GM18951 (cell line): ENCODE measurements around the gene CARHSP1.
A peak's percentile ranks its signal among the peaks of the same experiment; 100 is the strongest.

ENCODE experiments used
- POLR2A ChIP-seq: IDR thresholded peaks from 4 replicates; pipeline ENCODE4 v1.6.1; 2011; ENCODE audit warnings: mild to moderate bottlenecking; ENCODE audit not compliant: insufficient read length, insufficient read depth; ENCODE audit errors: extremely low read depth
- in situ Hi-C: fragments of 300-500 bp; cut with MboI; formaldehyde crosslinking; loops from one replicate; pipeline ENCODE4 v1.12.0; 2022; ENCODE audit warnings: low sequenced_read_pairs, mixed read lengths, inconsistent platforms; ENCODE audit not compliant: unreplicated experiment

Gene CARHSP1

DNA sequence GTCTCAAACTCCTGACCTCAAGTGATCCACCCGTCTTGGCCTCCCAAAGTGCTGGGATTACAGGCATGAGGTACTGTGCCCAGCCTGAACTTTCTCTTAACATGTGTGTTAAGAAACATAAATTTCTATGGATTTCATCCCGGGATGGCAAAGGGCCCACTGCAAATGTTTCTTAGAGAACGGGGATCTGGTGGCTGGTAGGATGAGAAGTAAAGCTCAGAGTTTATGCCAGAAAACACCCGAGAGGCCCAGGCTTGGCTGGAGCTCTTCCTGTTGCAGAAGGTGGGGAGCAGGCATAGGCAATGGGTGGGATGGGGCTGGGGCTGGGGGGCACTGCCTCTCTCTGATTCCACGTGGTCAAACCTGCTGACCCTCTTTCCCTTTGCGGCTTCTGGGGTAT, 5.6 kb upstream of the CARHSP1 start:
- TF ChIP-seq POLR2A, result no peak
- in situ Hi-C loops, result loop anchor here (10.0 kb wide), 1 partner anchor 300 kb away; no protein-coding TSS in a partner anchor

DNA sequence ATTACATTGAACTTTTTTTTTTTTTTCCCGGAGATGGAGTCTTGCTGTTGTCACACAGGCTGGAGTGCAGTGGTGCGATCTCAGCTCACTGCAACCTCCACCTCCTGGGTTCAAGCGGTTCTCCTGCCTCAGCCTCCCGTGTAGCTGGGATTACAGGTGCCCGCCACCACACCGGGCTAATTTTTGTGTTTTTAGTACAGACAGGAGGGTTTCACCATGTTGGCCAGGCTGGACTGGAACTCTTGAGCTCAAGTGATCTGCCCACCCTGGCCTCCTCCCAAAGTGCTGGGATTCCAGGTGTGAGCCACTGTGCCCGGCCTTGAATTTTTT, 5.0 kb upstream of the CARHSP1 start:
- in situ Hi-C loops, result loop anchor here (10.0 kb wide), 1 partner anchor 299 kb away; no protein-coding TSS in a partner anchor

DNA sequence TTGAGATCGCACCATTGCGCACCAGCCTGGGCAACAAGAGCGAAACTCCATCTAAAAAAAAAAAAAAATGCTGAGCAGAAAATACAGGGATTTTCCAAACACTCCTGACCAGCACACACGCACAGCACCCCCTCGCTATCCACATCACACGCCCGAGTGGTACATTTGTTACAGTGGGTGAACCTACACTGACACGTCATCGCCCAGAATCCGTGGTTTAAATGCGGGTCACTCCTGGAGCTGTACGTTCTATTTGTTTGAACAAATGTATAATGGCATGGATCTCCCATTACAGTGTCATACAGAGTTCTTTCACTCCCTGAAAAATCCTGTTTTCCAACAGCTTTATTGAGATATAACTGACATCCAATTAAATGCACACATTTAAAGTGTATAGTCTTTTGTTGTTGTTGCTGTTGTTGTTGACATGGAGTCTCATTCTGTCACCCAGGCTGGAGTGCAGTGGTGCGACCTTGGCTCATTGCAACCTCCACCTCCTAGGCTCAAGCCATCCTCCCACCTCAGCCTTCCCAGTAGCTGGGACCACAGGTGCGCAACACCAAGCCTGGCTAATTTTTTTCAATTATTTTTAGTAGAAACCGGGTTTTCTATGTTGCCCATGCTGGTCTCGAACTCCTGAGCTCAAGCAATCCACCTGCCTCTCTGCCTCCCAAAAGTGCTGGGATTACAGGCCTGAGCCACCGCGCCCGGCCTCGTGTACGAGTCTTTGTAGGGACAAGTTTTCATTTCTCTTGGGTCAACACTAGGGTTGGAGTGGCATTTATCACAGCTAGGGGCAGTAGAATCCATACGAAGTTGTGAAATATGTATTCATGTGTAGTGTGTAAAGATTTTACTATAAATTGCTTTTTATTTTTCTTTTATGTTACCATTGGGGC, 4.4 kb upstream of the CARHSP1 start:
- in situ Hi-C loops, result loop anchor here (10.0 kb wide), 1 partner anchor 298 kb away; no protein-coding TSS in a partner anchor
- TF ChIP-seq POLR2A, result no peak

DNA sequence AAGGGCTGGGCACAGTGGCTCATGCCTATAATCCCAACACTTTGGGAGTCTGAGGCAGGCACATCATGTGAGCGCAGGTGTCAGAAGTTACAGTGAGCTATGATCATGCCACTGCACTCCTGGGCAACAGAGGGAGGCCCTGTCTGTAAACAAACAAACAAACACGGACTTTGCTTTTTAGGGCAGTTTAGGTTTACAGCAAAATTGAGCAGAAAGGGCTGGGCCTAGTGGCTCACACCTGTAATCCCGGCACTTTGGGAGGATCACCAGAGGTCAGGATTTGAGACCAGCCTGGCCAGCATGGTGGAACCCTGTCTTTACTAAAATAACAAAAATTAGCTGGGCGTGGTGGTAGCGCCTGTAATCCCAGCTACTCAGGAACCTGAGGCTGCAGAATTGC, 3.3 kb upstream of the CARHSP1 start:
- TF ChIP-seq POLR2A, result no peak
- in situ Hi-C loops, result loop anchor here (10.0 kb wide), 1 partner anchor 297 kb away; no protein-coding TSS in a partner anchor

DNA sequence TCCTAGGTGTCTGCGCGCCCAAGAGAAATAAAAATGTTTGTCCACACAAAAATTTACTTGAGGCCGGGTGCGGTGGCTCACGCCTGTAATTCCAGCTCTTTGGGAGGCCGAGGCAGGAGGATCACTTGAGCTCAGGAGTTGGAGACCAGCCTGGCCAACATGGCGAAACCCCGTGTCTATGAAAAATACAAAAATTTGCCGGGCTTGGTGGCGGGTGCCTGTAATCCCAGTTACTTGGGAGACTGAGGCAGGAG, 1.1 kb upstream of the CARHSP1 start:
- in situ Hi-C loops, result loop anchor here (10.0 kb wide), 1 partner anchor 295 kb away; no protein-coding TSS in a partner anchor

DNA sequence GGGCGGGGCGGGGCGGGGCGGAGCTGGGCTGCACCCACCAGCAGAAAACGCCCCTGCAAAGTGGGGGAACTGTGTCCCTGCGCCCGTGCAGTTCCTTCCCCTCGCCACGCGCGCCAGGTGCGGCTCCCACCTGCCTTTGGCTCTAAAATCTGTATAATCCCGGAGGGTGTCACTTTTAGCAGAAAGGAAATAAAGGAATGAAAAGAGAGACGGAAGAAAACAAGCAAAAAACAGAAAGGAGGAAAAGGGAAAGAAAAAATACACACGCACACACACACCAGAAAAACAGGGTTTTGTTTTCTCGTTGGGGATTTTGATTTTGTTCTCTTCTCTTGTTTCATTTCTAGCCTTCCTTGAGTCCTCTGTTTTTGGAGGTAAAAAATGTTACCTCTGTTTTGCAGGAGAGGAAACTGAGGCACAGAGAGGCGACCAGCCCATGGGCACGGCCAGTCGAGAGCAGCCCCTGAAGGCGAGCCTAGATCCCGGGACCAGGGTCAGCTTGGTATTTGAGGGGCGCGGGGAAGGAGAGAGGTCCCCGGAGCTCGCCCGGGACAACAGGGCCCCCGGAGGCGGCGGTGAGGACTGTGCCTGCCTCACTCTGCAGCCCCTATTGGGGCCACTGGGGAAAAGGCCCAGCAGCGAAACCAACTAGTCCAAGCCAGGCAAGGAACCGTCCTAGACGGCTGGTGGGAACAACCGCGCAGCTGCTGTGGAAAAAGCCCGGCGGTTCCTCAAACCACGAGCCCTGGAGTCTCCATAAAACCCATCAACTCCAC, 594 bp upstream of the CARHSP1 start:
- TF ChIP-seq POLR2A, result peak; percentile 29
- in situ Hi-C loops, result no loop called here

DNA sequence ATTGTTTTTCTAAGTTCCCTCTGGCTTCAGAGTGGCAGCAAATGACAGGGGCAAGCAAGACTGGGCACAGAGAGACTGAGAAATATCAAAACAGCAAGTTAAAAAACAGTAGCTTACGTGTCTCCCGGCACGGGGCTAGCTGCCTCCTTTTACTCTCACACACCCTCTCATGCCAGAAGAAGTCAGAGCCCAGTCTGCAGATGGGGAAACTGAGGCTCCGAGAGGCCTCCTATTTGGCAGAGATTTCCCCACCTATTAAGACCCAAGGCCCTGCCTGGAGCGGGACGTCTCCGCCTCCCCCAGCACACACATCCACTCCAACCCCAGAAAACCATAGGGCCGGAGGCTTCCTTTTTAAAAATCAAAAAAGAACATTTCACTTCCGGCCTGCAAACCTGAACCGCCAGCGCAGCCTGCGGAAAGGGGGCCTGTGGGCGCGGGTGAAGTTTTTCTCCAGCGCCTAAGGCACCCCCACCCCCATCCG, 832 bp downstream of the CARHSP1 start:
- TF ChIP-seq POLR2A, result no peak
- in situ Hi-C loops, result no loop called here

DNA sequence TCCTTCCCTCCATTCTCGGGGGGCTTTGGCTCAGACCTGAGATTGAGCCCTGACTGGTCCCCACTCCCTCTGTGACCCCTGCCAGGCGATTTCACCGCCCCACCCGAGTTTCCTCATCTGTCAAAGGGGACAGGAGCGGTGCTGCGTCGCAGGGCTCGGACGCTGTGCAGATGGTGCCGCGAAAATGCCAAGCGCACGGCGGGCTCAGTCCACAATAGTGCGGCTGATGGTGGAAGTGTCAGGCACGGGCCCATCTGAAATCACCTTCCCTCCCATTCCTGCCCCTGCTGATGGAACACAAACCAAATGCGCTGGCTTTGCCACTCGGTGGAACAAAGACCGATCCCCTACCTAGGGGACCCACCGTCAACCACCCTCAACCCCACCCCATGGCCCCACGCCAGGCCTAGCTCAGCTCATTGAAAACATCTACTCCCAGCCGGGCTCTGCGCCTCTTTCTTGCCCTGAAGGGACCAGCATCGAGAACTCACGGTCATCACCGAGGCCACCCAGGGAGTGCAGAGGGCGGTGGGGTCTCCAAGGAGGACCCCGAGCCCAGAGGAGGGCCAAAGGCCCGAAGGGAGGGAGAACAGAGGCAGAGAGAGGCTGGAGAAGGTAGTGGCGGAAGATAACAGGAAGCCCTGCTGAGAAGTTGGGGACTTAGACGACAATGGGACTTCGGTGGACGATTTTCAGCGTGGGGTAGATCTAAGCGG, 1.4 kb downstream of the CARHSP1 start:
- in situ Hi-C loops, result no loop called here
- TF ChIP-seq POLR2A, result no peak

DNA sequence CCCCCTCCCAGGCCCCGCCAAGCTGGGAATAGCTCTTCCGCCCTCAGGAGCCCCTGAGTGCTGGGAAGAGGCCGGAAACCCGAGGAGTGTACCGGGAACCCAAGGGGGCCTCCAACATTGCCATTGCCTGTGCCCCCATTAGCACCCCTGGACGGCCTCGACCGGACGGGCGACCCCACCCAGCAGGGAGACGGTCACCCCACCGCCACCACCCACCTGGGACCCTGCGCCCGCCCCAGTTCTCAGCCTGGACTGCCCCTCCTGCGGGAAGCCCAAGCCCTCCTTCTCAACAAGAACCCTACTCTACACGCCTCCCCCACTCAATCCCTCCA, 2.0 kb downstream of the CARHSP1 start:
- in situ Hi-C loops, result no loop called here

DNA sequence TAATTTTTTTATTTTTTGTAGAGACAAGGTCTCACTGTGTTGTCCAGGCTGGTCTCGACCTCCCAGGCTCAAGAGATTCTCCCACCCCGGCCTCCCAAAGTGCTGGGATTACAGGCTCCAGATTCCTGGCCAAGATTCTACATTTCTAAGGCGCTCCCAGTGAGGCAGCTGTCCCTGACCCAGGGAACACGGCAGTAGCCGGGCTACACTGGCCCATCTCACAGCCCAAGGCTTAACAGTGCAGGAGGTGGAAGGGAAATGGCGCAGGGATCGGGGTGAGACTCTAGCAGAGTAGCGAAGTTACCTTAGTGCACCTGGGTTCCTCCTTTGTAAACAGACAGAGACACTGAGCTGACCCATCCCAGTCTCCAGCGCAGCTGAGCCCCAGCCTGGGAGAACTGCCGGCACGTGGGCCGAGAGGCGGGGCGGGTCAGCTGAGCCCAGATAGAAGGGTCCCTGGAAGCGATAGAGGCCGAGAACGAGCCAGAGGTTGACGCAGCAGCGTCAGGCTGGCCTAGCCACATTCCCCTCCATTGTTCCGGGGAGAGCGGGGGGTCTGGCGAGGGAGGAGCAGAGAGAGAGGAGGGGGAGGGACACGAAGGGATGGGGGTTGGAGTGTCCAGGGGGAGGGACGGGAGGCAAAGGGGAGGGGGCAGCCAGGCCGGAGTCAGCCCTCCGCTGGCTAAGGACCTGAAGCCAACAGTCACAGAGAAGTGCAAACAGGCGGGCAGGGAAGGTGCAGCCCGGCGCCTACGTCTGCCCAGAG, 2.5 kb downstream of the CARHSP1 start:
- TF ChIP-seq POLR2A, result no peak
- in situ Hi-C loops, result no loop called here

More for the DNA sequence above, 2.0 kb downstream of the CARHSP1 start:
- TF ChIP-seq POLR2A, result no peak

DNA sequence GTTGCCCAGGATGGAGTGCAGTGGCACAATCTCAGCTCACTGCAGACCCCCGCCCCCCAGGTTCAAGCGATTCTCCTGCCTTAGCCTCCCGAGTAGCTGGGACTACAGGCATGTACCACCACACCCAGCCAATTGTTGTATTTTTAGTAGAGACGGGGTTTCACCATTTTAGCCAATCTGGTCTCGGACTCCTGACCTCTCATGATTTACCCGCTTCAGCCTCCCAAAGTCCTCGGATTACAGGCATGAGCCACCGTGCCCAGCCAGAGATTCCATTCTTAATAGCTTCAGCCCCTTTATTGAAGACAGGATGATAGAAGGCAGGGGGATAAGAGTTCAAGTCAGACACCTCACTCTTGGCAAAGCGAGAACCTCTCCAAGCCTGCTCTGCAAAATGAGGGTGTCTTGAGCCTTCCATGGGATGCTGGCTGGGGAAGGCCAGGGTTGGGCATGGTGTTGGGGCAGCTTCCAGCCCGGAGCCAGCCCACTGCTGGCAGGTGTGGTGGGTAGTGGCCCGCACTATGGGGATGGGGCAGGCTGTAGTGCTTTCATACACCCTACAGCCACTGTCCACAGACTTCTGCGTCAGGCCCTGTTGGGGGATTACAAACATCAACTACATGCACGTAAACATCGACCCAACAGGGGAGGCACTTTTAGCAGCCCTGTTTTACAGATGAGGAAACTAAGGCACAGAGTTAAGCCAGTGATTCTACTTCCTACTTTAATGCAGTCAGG, 3.5 kb downstream of the CARHSP1 start:
- in situ Hi-C loops, result no loop called here
- no peak for TF ChIP-seq POLR2A

DNA sequence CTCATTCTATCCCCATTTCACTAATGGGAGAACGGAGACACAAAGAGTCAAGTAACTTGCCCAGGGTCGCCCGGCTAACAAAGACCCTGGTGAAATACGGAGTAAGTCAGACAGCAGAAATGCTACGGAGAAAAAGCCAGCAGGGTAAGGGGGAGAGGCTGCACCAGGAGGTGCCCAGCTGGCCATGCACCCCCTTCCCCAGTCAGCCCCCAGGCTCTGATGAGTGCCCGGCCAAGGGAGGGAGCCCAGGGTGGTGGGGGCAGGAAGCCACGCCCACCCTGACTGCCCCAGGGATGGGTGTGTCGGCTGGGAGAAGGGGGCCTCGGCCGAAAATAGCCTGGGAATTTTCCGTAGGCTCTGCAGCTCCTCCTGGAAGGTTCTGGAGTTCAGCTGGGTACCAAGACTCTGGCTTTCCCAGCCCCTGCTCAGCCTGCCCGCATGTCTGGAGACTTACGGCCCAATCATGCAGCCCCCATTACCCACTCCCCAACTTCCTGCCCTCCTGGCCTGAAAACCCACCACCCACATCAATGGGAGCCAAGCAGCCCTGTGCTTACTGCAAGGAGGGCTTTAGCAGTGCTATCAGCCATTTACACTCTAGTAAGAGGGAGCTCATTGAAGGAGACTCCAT, 4.2 kb downstream of the CARHSP1 start:
- in situ Hi-C loops, result no loop called here

More for the DNA sequence above, 4.2 kb downstream of the CARHSP1 start:
- TF ChIP-seq POLR2A, result no peak
